Measurements from ENCODE around the gene C15orf61.

C15orf61 gene

DNA sequence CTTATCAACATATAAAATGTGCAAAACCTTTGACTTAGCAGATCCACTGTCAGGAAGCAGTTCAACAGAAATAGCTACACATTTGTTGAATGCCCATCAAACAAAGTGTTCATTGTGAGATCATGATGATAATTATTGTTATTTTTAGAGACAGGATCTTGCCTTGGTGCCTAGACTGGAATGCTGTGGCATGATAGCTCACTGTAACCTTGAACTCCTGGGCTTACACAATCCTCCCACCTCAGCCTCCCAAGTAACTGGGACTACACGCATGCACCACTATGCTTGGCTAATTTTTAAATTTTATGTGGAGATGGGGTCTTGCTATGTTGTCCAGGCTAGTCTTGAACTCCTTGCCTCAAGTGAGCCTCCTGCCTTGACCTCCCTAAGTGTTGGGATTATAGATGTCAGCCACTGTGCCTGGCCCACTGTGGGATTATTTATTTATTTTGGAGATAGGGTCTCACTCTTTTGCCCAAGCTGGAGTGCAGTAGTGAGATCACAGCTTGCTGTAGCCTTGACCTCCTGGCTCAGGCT is 30.3 kb downstream of the C15orf61 start:
- no peak for DNase-seq

DNA sequence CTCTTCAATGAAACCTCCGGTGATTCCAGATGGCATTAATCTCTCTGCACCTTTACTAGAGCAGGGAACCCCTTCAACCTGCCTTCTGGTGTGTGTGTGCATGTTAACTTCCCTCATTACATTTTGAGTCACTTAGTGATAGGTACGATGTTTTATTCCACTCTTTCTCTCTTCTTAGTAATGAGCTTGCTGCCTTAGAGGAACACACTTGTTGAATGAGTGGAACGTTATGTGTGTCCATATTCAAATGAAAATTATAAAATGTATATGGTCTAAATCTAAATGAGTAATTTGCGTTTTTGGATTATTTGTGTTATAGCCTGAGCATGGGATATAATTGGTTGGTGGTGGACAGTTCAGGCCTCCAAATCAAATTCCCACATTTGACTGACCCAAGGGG is 33.6 kb downstream of the C15orf61 start:
- DNase-seq: no peak

DNA sequence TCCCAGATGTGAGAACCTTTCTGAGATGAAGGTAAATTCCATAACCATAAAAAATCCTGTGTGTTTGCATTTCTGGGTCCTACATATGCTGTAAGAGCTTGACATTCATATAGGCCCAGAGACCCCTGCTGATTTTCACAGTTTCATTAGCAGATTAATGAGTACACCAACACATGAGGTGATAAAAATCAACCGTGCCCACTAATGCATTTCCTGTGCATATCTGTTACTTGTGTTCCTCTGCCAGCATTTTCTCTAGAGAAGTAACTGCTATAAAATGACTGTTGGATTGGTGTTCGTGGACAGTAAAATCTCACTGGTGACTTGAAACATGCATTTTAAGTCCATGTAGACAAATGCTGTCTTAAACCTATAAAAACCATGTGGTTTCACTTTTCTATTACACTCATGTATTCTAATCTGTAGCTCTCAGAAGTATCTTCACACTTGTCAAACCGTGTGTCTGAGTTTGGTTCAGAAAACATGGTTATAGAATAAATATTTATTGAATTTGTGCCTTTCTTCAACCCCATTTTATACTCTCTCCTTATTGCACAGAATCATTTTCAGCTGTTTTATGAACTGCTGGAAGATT is 36.1 kb downstream of the C15orf61 start:
- DNase-seq: peak; percentile 32

GRCh38 chr15:67558502-67558901 is 37.6 kb downstream of the C15orf61 start:
- no peak for DNase-seq

- no peak for DNase-seq
These were observed 38.2 kb downstream of the C15orf61 start for GRCh38 chr15:67559158-67559557.

DNA sequence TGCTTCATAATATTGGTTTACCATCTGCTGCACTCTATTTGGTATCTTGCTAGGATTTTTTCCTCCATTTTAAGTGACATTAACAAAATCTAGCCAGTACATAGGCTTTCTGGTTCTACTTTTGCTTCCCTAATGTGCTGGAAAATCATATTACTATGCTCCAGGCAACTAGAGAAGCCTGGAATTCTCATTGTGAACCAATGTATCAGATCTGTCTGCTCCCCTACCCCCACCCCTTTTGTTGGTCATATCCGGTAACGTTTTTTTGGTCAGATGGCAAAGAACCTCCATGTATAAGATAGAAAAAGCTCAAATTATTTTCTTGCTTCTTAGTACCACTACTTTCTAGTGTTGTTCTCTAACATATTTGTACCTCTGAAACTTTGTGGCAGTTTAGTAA is 38.6 kb downstream of the C15orf61 start:
- DNase-seq: no peak

DNA sequence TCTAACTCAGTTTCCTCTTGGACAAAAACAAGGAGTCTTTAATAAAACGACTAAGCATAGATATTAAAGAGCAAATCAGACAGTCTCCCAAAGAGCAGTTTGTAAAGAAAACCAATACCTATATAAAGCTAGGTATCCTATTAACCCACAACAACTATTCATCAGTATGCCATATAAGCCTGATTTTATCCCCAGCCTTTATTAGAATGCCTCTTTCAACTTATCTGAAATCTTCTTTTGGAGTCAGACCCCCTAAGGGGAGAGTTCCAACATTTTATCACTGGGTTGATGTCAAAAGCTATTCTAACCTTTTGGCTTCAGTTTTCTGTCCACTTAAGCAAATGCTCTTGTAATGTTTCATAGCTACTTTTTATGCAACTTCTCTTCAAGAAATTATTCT is 39.4 kb downstream of the C15orf61 start:
- no peak for DNase-seq

DNA sequence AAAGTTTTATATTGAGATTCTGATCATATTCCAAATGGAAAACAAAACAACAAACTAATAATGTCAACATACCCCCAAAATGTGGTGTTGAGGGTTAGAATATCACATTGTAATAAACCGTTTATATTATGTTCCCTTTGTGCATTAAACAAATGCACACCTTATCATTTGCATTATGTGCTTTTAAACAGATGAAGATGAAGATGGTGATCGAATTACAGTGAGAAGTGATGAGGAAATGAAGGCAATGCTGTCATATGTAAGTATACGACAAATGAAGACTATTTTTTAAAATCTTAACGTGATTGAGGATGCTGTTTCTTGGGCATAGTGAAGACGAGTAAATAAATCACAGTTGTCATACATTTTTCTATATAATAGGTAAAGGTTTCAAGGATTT is 42.2 kb downstream of the C15orf61 start:
- no peak for DNase-seq

DNA sequence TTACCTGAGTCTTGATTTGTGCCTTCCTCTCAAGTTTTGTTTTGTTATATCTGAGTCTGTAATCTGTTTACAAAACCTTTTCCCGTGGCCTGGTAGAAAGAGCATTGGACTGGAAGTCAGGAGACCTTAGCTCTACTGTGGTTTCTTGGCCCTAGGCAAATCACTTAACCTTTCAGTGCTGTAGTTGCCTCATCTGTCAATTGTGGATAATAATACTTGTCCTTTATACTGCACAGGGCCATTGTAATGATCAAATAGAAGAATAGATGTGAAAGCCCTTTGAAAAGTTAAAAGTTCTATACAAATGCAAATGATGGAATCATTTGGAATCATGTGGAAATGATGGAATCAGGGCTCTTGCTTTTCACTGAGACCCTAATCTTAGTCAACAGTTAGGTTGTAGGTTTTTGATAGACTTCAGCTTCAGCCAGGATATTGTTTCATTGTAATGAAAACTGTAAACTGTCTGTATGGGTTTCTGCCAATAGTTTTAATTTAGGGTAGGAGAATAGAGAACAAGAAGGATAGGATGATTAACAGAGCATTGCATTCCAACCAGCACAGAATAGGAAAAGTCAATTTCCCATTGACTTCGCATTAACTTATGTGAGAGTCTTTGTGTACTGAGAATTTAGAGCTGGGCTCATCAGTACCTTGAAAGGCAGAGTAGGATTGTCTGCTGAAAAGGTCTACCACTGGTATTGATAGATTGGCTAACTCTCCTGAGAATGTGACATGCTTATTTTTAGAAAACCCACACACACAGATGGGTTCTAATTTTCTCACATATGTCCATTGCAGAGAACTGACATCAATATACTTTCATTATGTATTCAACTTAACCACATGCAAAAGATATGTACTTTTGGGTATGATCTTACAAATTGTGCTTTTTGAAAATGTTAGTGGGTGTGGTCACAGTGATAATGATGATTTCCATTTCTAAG is 43.4 kb downstream of the C15orf61 start:
- DNase-seq: no peak

DNA sequence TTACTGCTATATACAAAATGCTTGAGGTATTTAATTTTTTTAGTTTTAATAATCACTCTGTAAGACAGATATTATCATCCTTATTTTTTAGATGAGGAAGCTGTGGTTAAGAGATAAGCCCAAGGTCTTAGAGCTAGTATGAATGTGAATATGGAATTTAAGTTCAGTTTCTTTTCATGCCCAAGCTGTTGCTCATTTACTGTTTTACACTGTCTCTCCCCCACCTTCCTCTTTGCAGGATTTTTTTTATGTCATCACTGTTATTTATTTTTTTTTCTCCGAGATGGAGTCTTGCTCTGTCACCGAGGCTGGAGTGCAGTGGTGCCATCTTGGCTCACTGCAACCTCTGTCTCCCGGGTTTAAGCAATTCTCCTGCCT is 44.0 kb downstream of the C15orf61 start:
- peak; percentile 59 for DNase-seq

GRCh38 chr15:67569668-67570067 is 48.7 kb downstream of the C15orf61 start:
- no peak for DNase-seq

DNA sequence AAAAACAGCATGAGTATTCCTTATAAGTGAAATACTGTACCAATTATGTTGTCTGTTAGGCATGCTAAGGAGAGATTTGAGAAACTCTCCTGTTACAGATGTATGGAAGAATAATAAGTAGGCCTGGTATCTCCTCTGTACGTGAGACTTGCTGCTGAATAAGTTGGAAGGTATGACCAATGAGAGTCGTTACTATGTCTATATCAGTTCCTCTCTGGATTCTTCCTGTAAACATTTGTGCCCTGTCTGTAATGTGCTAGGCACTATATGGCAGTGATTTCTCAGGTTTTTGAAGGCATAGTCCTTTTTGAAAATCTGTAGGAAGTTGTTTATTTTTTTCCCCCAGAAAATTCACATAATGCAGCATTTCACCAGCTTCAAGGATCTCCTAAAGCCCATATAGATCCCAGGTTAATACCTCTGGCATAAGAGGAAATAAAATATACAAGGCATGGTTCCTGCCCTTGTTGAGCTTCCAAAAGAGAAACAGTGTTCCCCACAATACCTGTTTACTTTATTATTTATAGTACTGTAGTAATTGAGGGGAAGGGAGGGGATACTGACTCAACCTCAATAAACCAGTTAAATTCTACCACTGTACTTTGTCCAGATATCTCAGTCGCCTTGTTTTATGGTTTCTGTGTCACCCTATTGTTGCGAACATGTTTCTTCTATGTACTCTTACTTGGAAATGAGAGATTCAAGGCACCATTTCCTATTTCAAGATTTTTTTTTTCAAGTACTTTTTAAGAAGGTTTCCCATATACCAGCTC is 50.1 kb downstream of the C15orf61 start:
- DNase-seq: no peak

GRCh38 chr15:67571648-67572415 is 50.9 kb downstream of the C15orf61 start:
- DNase-seq: no peak

- peak; percentile 36 for DNase-seq
These were observed 52.3 kb downstream of the C15orf61 start for GRCh38 chr15:67573194-67573593.

DNA sequence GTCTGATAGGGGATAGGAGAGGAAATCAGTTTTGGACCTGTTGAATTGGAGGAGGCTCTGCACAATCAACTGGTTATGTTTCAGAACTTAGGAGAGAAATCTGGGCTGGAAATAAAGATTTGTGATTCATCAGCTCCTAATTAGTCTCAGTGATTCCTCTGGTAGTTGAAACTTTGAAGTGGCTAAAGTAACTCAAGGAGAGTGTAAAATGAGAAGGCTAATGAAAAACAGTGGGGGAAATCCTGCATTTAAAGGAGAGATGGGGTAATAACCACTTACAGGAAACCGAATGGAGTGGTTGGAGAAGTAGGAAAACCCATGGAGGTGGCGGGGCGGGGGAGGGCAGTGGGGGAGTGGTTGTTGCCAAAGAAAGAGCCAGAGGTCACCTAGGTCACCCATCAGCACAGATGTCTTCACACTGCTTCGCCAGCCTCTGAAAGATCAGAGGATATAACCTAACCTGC is 54.1 kb downstream of the C15orf61 start:
- no peak for DNase-seq

- no peak for DNase-seq
These were observed 57.2 kb downstream of the C15orf61 start for GRCh38 chr15:67578020-67578600.

DNA sequence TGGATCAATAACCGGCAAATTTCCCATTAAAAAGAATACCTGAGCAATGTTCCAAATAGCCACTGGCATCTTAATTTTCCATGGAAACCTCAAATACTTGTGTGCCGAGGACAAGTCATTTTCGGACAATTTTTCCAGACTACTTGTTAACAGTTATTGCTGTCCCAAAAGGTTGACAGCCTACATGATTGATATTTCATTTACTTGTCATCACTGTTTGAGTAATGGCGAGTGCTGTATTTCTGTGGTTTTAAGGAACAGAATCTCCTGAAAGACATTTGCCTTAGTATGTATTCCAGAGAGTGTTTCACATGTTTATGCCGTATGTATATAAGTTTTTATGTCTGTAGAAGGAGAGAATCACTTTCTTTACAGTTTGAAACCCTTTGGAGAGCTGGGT is 58.2 kb downstream of the C15orf61 start:
- no peak for DNase-seq
